ENCODE data around the gene GARRE1.

GRCh38 chr19:34237939-34238338 lies 16.4 kb upstream of the GARRE1 start:
- TF ChIP-seq CTCF (IDR thresholded peaks at IDR 0.05; ENCODE audit: low read length) (no peak), EZH2 (optimal IDR thresholded peaks at IDR 0.05; ENCODE audit: low read depth, low read length) (no peak), EZH2phosphoT487 (IDR thresholded peaks at IDR 0.05; ENCODE audit: low read length) (no peak)

Measured in MM.1S (cell line).